HG02798 (cell line): ENCODE measurements around the gene ACP5.
"Not testable (repeated sequence)": the region's sequence is repeated elsewhere in the genome, so short reads cannot be mapped to it uniquely, and the experiment has no call there.

Source experiments
- ATAC-seq: cut with Tn5 transposase; IDR thresholded peaks from one replicate; pipeline ENCODE4 v1.9.1; 2021; ENCODE audit warnings: mild to moderate bottlenecking; ENCODE audit not compliant: unreplicated experiment, poor library complexity

The ACP5 gene

GRCh38 chr19:11577451-11578257 is at the start of gene ACP5:
ACP5 (minus strand) TSS chr19:11577645; CDS start chr19:11577317, 328 bp downstream.
- no peak for ATAC-seq

DNA sequence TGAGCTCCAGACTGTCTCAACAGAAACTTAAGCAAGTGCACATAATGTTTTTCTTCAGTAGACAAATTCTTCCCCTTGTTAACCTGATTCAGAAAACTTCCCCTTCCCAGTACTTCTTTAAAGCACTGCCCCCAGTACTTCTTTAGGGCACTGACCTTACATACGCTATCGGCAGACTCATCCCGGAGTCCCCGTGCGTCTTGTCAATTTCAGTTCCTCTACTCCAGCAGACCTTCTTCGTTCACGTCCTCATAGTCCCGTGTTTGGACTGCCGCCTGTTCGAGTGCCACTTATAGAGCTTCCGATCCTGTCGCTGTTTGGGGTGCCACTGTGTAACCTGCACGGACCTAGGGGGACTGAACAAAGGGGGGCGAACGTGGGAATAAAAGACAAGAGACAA is 48.8 kb upstream of the ACP5 start:
- ATAC-seq: no peak

- no peak for ATAC-seq
Measured at GRCh38 chr19:11624069-11624463, 46.6 kb upstream of the ACP5 start.

- not testable (repeated sequence) for ATAC-seq
Measured at GRCh38 chr19:11622401-11622800, 45.0 kb upstream of the ACP5 start.

- ATAC-seq: no peak
Measured at GRCh38 chr19:11620553-11620952, 43.1 kb upstream of the ACP5 start.

DNA sequence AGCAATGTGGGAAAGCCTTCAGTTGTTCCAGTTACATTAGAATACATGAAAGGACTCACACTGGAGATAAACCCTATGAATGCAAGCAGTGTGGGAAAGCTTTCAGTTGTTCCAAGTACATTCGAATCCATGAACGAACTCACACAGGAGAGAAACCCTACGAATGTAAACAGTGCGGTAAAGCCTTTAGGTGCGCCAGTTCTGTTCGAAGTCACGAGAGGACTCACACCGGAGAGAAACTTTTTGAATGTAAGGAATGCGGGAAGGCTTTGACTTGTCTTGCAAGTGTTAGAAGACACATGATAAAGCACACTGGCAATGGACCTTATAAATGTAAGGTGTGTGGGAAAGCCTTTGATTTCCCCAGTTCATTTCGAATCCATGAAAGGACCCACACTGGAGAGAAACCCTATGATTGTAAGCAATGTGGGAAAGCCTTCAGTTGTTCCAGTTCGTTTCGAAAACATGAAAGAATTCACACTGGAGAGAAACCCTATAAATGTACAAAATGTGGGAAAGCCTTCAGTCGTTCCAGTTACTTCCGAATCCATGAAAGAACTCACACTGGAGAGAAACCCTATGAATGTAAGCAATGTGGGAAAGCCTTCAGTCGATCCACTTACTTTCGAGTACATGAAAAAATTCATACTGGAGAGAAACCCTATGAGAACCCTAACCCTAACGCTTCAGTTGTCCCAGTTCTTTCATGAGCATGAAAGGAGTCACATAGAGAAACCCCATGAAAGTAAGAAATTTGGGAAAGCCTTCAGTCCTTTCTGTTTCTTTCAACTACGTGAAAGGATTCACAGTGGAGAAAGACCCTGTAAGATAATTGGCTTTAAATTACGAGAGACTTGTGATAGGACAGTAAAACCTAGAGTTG is 40.0 kb upstream of the ACP5 start:
- no peak for ATAC-seq

GRCh38 chr19:11612816-11613511 is 35.5 kb upstream of the ACP5 start:
- no peak for ATAC-seq

- no peak for ATAC-seq
Measured at GRCh38 chr19:11611730-11612129, 34.3 kb upstream of the ACP5 start.

DNA sequence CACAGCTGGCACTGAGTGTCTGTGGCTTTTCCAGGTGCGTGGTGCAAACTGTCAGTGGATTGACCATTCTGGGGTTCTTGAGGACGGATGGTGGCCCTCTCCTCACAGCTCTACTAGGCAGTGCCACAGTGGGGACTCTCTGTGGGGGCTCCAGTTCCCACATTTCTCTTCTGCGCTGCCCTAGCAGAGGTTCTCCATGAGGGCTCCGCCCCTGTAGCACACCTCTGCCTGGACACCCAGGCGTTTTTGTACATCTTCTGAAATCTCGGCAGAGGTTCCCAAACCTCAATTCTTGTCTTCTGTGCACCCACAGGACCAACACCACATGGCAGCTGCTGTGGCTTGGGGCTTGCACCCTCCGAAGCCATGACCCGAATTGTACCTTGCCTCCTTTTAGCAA is 29.0 kb upstream of the ACP5 start:
- no peak for ATAC-seq

- not testable (repeated sequence) for ATAC-seq
Measured at GRCh38 chr19:11599704-11600103, 22.3 kb upstream of the ACP5 start.

DNA sequence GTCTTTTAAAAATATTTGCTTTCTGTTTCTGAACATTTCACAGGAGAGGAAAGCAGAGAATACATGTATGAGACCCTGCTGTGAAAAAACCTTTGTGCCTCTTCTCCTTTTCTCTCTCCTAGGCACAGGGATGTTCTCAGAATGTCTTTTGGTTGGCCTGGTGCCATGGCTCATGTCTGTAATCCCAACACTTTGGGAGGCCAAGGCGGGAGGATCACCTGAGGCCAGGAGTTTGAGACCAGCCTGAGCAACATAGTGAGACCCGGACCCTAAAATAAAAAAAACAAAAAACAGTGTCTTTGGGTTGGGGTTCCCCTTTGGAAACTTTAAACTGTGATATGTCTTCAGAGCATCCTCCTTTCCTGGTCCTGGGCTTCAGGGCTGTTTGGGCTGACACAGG is 21.3 kb upstream of the ACP5 start:
- ATAC-seq: no peak

GRCh38 chr19:11598103-11598483 is 20.6 kb upstream of the ACP5 start:
- no peak for ATAC-seq

DNA sequence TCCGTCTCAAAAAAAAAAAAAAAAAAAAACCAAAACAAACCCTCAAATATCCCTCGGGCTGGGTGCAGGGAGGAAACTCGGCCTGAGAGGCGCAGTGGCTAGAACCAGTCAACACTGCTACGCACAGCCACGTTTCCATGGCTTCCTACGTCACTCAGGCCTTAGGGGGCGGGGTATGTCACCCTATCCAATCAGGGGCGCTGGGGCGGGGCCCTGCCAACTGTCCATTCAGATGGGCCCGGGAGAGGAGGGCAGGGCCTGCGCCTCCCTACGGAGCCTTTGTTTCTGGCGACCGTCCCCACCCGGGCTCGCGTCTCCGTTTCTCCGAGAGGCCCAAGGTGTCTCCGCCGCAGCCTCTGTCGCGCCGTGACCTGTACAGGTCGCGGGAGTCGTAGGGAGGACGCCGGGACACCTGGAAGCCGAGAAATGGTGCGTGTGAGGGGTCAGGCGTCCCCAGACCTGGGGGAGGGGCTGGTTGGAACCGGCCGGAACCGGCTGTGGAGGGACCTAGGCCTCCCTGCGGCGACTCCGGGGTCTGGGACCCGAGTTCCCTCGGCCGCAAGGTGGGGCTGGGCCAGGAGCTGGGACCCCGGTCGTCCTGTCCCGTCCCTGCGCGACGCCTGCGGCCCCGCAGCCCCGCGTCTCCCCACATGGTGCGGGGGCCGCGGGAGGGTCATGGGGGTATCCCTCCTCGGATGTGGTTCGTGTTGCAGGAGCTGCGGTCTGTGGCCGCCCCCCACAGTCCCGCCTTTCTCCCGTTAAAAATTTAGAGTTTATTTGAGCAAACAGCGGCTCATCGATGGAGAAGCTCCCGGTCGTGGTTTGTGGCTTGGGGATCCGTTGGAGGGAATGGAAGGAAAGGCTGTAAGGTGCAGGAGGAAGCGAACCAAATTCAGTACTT is 20.0 kb upstream of the ACP5 start, which contains the start of gene ZNF627:
Gene ZNF627, plus strand, starts transcription at position 282 of the 901 bp plus-strand sequence. Its CDS starts 145 bp downstream, at position 427.
- ATAC-seq: peak; percentile 99

DNA sequence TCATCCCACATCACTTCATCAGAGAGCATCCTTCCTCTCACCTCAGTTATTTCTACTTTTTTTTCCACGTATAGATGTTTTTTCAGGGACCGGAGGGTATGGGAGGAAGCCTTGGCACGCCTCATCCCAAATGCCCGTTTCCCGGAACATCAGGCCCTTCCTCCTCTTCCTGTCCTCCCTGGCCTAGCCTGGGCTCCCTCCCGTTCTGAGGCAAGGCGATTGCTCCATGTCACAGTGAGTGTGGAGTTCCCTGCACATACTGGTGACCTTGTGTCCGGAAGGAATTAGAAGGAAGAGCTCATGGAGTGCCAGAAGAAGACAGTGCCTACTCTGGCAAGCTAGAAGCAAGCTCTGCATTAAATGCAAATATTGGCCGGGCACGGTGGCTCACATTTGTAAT is 18.7 kb upstream of the ACP5 start:
- no peak for ATAC-seq

DNA sequence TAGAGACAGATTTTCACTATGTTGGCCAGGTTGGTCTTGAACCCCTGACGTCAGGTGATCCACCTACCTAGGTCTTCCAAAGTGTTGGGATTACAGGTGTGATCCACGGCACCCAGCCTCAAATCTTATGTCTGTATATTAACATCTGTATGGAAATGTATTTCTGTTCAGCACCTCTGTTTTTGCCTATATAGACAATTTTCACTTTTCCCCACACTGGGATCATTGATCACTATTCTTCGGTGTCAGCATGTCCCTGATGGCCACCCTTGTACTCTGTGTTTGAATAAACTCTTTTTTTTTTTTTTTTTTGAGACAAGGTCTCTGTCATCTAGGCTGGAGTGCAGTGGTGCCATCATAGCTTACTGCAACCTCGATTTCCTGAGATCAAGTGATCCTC is 16.6 kb upstream of the ACP5 start:
- no peak for ATAC-seq

- ATAC-seq: no peak
Measured at GRCh38 chr19:11587975-11588631, 10.7 kb upstream of the ACP5 start.

GRCh38 chr19:11587302-11587974 is 10.0 kb upstream of the ACP5 start:
- no peak for ATAC-seq

GRCh38 chr19:11586331-11586730 is 8.9 kb upstream of the ACP5 start:
- ATAC-seq: no peak

GRCh38 chr19:11581740-11582139 is 4.3 kb upstream of the ACP5 start:
- peak; percentile 78 for ATAC-seq
